ENCODE measurements around the gene GDF7.

DNA sequence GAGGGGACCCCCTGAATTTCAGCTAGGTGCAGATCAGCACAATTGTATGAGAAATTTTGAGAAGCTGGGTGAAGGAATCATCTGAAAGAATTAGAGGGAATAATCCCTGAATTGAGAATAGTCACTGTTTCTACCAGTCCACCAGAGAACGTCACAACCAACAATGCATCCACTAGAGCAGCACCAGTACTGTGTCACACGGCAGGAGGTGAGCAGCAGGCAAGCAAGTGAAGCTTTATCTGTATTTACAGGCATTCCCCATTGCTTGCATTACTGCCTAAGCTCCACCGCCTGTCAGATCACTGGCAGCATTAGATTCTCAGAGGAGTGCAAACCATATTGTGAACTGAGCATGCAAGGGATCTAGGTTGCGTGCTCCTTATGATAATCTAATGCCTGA lies 40.7 kb downstream of the GDF7 start:
- TF ChIP-seq, protein P1, sequence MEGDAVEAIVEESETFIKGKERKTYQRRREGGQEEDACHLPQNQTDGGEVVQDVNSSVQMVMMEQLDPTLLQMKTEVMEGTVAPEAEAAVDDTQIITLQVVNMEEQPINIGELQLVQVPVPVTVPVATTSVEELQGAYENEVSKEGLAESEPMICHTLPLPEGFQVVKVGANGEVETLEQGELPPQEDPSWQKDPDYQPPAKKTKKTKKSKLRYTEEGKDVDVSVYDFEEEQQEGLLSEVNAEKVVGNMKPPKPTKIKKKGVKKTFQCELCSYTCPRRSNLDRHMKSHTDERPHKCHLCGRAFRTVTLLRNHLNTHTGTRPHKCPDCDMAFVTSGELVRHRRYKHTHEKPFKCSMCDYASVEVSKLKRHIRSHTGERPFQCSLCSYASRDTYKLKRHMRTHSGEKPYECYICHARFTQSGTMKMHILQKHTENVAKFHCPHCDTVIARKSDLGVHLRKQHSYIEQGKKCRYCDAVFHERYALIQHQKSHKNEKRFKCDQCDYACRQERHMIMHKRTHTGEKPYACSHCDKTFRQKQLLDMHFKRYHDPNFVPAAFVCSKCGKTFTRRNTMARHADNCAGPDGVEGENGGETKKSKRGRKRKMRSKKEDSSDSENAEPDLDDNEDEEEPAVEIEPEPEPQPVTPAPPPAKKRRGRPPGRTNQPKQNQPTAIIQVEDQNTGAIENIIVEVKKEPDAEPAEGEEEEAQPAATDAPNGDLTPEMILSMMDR (IDR thresholded peaks at IDR 0.05), result no peak
- TF ChIP-seq POLR2A (IDR thresholded peaks at IDR 0.05), result no peak
